Adrenal gland (tissue), 12 donors: ENCODE data around the gene NDUFA11. TPM values are rescaled to one million over a fixed set of nuclear protein-coding genes. Genes with fewer than 3 reads are reported as not detected.
A peak's percentile ranks its signal among the peaks of the same experiment; 100 is the strongest.

Source experiments
- DNase-seq, 7 donors: peaks; one replicate each; pipeline ENCODE4 v3.0.0-alpha.2; 2019 to 2020
- H3K27ac ChIP-seq, 5 donors: fragments of 200-600 bp; sonication (generic) in 4 of 5; 1 replicate in 3 of 5; 2 replicates in 2 of 5; pipeline versions ENCODE4 v1.5.1 to v1.8.0; 2016 to 2020; ENCODE audit warnings: mild to moderate bottlenecking in 1 of 5
- H3K27me3 ChIP-seq: fragments of 200-600 bp; 2 replicates; pipeline ENCODE4 v1.8.0; 2021
- H3K36me3 ChIP-seq, 2 donors: fragments of 200-600 bp; replicated peaks in 1 of 2; 1 replicate in 1 of 2; 2 replicates in 1 of 2; pipeline versions ENCODE4 v1.5.1 to v1.8.0; 2018 to 2022
- H3K4me1 ChIP-seq, 2 donors: fragments of 200-600 bp; replicated peaks in 1 of 2; 1 replicate in 1 of 2; 2 replicates in 1 of 2; pipeline versions ENCODE4 v1.5.1 to v1.8.0; 2018 to 2021
- H3K4me3 ChIP-seq, 4 donors: fragments of 200-600 bp; sonication (generic) in 3 of 4; one replicate each; pipeline ENCODE4 v1.5.1; 2016 to 2018
- H3K9me3 ChIP-seq, 3 donors: fragments of 200-600 bp; sonication (generic) in 1 of 3; replicated peaks in 1 of 3; 1 replicate in 2 of 3; 2 replicates in 1 of 3; pipeline versions ENCODE4 v1.5.1 to v1.8.0; 2016 to 2021
- POLR2A ChIP-seq, 2 donors: fragments of 450-650 bp; IDR thresholded peaks; one replicate each; pipeline ENCODE4 v1.6.1; 2017; ENCODE audit warnings: antibody characterized with exemption in 2 of 2, mild to moderate bottlenecking in 2 of 2, moderate library complexity in 1 of 2
- WGBS, 4 donors: extraction: QIAGEN DNeasy Blood & Tissue Kit in 2 of 4; methylation state at CpG; one replicate each; pipeline versions ENCODE4 v1.1.5 to v1.1.7; 2013 to 2017; 5-methylcytosine and 5-hydroxymethylcytosine counted together
- intact Hi-C, 2 donors: fragments of 100-400 bp; cut with DNase I; formaldehyde crosslinking; loops; one replicate each; pipeline versions ENCODE4 v1.14.1 to v1.15.0; 2022 to 2023
- polyA plus RNA-seq, 3 donors: library from polyadenylated mRNA; stranded (reverse); fragments of 200-250 nt in 2 of 3; fragments of 350-450 nt in 1 of 3; fragmentation: Illumina TruSeq in 1 of 3; extraction: RNeasy Lipid Tissue Mini Kit (QIAGEN cat#74804) in 1 of 3; gene quantifications; one replicate each; pipeline ENCODE4 v1.2.3, GENCODE V29; 2013 to 2014
- total RNA-seq, 9 donors: library from RNA; depleted of rRNA in 4 of 9; stranded (reverse); fragments of >200 nt in 4 of 9; fragments of 120-200 nt in 1 of 9; fragmentation: NEBNext Ultra II Directional in 1 of 9; extraction: Animal tissue kit (Norgen Biotek cat#: 25700) in 1 of 9; gene quantifications; one replicate each; pipeline versions ENCODE4 v1.1.0 to v1.2.4, GENCODE V29; 2013 to 2023
- TF ChIP-seq, protein P1 (sequence below), 6 experiments: fragments of 450-650 bp in 4 of 6; fragments of 200-600 bp in 2 of 6; sonication (generic) in 1 of 6; IDR thresholded peaks; 1 replicate in 5 of 6; 2 replicates in 1 of 6; pipeline versions ENCODE4 v1.5.1 to v1.8.0; 2016 to 2021; ENCODE audit warnings: antibody characterized with exemption in 6 of 6, mild to moderate bottlenecking in 2 of 6, moderate library complexity in 1 of 6
- donor health status: healthy with polysubstance abuse.
- donor health status: Bipolar disorder and iron deficiency.
- donor health status: DM: yes; HTN: yes; CAD: no.
- donor health status: DM: no; HTN: no; CAD: no.
- donor health status: DM: no; HTN: no; CAD: no.
- donor health status: DM: yes; HTN: yes; CAD: no.

NDUFA11 gene
- total and polyA plus RNA-seq, 12 donors: 288 to 856 (median 426) TPM

DNA sequence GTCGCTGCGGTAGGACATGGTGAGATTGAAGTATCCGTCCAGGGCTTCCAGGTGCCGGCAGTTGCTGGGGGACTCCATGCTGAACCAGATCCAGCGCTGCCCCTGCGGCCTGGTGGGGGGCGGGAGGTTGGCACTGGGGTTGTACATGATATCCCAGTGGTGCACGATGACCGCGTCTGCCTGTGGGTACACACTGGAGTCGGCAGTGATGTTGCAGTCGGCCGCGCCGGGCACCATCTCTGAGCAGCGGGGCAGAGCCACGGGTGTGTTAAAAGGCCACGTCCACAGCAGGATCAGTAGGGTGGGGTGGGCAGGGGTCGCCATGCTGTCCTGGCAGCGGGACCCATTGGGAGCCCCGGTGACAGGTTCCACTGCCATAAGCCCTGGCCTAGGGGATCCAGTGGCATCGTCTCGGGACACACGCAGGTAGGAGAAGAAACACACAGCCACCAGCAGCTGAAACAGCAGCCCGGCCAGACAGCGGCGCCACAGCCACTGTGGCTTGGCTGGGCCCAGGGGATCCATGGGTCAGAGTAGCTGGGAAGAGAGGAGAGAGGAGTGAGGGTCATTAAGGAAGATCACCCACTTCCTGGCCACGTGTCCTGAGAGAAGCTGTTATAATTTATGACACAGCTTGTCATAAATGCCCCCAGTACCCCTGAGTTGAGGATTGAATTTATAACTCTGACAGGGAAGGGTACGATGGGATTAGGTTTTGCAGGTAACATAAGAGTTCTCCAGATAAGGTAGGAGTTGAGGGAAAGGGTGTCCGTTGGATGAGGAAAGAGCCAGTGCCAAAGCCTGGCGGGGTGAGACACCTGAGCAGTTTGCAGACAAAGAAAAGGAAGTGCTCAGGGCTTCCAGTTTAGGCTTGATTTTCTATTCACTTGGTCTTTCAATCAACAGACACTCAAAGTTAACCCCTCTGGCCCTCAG is 36.1 kb downstream of the NDUFA11 start:
- no peak overlapping the region for H3K4me3 ChIP-seq
- H3K27me3 ChIP-seq: no peaks in the 10 kb centered on the region
- DNase-seq: no peak
- H3K36me3 ChIP-seq: no peaks in the 10 kb centered on the region
- WGBS, 4 donors: 81 to 87% (median 84%) methylated on average over 18 to 31 of the region's 31 CpGs
- no peak overlapping the region for H3K27ac ChIP-seq
- H3K4me1 ChIP-seq: no peaks in the 10 kb centered on the region
- H3K9me3 ChIP-seq: no peaks in the 10 kb centered on the region
- intact Hi-C loops: no loop called here
- TF ChIP-seq POLR2A (IDR thresholded peaks at IDR 0.05): no peak
- TF ChIP-seq, protein P1, sequence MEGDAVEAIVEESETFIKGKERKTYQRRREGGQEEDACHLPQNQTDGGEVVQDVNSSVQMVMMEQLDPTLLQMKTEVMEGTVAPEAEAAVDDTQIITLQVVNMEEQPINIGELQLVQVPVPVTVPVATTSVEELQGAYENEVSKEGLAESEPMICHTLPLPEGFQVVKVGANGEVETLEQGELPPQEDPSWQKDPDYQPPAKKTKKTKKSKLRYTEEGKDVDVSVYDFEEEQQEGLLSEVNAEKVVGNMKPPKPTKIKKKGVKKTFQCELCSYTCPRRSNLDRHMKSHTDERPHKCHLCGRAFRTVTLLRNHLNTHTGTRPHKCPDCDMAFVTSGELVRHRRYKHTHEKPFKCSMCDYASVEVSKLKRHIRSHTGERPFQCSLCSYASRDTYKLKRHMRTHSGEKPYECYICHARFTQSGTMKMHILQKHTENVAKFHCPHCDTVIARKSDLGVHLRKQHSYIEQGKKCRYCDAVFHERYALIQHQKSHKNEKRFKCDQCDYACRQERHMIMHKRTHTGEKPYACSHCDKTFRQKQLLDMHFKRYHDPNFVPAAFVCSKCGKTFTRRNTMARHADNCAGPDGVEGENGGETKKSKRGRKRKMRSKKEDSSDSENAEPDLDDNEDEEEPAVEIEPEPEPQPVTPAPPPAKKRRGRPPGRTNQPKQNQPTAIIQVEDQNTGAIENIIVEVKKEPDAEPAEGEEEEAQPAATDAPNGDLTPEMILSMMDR (IDR thresholded peaks at IDR 0.05): no peak

DNA sequence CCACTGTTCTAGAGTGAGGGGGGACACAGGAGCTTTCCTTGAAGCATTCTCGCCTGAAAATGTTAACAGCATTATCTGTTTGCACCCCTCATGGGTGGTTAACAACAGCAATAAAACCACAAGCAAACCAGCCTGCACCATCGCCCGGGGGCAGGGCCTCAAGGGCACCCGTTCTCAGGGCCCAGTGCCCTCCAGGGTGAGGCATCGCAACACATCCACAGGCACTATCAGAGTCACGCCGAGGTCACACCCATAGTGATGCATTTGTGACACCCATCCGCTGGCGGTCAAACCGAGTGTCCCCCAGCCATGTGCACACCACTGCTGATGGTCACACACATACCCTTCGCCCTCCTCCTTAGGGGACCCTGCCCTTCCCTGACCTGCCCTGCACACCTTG is 37.8 kb downstream of the NDUFA11 start:
- WGBS, 4 donors: 75 to 88% (median 78%) methylated on average over 1 to 11 of the region's 11 CpGs
- TF ChIP-seq, protein P1 (IDR thresholded peaks at IDR 0.05): no peak
- TF ChIP-seq POLR2A (IDR thresholded peaks at IDR 0.05): no peak
- intact Hi-C loops: no loop called here

DNA sequence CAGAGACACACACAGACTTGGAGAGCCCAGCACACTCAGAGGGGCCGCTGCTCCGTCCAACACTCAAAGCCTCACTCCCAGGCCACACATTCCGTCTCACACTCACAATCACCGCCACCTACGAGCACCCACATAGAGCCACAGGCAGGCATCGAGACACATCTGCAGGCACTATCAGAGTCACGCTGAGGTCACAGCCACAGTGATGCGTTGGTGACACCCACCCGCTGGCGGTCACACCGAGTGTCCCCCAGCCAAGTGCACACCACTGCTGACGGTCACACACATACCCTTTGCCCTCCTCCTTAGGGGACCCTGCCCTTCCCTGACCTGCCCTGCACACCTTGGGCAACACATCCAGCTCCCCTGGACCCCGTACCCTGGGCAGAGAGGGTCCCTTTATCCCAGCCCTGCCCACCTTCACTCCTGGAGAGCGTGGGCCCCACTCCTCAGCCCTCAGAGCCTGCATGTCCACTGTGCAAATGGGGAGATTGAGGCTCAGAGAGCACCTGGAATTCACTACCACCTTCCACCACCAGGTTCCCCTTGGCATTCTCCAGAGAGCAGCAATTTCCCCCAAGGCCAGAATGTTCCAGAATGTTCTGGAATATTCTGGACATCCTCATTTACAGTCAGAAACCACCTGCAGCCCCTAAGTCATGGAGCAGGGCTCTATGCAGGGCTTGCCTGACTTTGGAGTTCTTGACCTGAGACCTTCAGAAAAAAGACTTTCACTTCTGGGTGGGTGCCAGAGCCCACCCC is 38.7 kb downstream of the NDUFA11 start:
- no peak for DNase-seq
- Histone ChIP-seq H3K36me3 (no peaks in the 10 kb centered on the region), H3K27me3 (no peaks in the 10 kb centered on the region), H3K27ac (no peak overlapping the region), H3K4me1 (no peaks in the 10 kb centered on the region), H3K4me3 (no peak overlapping the region), H3K9me3 (no peaks in the 10 kb centered on the region)
- WGBS, 4 donors: 80 to 87% (median 84%) methylated on average over 13 to 14 of the region's 14 CpGs
- intact Hi-C loops: no loop called here
- TF ChIP-seq POLR2A (IDR thresholded peaks at IDR 0.05): no peak
- TF ChIP-seq, protein P1 (IDR thresholded peaks at IDR 0.05): no peak

More for the DNA sequence above, 37.8 kb downstream of the NDUFA11 start:
- Histone ChIP-seq H3K27ac (no peak overlapping the region), H3K36me3 (no peaks in the 10 kb centered on the region), H3K4me3 (no peak overlapping the region), H3K4me1 (no peaks in the 10 kb centered on the region), H3K9me3 (no peaks in the 10 kb centered on the region), H3K27me3 (no peaks in the 10 kb centered on the region)
- peak in 1 of 7 donors; percentile 23 for DNase-seq

DNA sequence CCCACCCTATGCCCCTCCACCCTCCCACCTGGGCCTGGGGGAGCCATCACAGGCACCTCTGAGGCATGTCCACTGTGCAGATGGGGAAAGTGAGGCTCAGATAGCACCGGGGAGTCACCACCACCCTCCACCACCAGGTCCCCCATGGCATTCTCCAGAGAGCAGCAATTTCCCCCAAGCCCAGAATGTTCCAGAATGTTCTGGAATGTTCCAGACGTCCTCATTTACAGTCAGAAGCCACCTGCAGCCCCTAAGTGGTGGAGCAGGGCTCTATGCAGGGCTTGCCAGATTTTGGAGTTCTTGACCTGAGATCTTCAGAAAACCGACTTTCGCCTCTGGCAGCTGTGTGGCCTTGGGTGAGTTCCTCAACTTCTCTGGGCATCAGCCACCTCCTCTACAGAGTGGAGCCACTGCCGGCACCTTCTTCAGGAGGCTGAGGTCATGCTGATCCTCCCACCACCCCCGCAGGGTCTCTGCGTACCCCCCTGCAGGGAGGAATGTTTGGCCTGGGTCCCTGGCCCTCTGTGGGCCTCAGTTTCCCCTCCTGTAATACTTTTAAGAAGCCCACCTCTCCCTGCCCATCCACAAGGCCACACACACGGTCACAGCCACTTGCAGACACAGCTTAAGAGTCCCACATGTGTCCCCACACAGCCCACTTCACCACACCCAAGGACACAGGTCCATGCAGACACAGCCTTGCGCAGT is 39.4 kb downstream of the NDUFA11 start:
- DNase-seq: no peak
- H3K27me3 ChIP-seq: no peaks in the 10 kb centered on the region
- no peaks in the 10 kb centered on the region for H3K9me3 ChIP-seq
- TF ChIP-seq, protein P1 (IDR thresholded peaks at IDR 0.05): no peak
- no peak for TF ChIP-seq POLR2A (IDR thresholded peaks at IDR 0.05)
- H3K27ac ChIP-seq: no peak overlapping the region
- H3K4me1 ChIP-seq: no peaks in the 10 kb centered on the region
- intact Hi-C loops: no loop called here
- no peak overlapping the region for H3K4me3 ChIP-seq
- 73 to 82% (median 81%) methylated on average over 4 to 9 of the region's 9 CpGs for WGBS, 4 donors
- no peaks in the 10 kb centered on the region for H3K36me3 ChIP-seq
